HPDE6-E6E7 (cell line): ENCODE measurements around the gene SIK3.
A peak's percentile ranks its signal among the peaks of the same experiment; 100 is the strongest.
"Not testable (repeated sequence)": the region's sequence is repeated elsewhere in the genome, so short reads cannot be mapped to it uniquely, and the experiment has no call there.

ENCODE experiments used
- DNase-seq: peaks from one replicate; pipeline ENCODE4 v3.0.0; 2011; ENCODE audit warnings: missing footprints; ENCODE audit errors: extremely low spot score

The SIK3 gene

DNA sequence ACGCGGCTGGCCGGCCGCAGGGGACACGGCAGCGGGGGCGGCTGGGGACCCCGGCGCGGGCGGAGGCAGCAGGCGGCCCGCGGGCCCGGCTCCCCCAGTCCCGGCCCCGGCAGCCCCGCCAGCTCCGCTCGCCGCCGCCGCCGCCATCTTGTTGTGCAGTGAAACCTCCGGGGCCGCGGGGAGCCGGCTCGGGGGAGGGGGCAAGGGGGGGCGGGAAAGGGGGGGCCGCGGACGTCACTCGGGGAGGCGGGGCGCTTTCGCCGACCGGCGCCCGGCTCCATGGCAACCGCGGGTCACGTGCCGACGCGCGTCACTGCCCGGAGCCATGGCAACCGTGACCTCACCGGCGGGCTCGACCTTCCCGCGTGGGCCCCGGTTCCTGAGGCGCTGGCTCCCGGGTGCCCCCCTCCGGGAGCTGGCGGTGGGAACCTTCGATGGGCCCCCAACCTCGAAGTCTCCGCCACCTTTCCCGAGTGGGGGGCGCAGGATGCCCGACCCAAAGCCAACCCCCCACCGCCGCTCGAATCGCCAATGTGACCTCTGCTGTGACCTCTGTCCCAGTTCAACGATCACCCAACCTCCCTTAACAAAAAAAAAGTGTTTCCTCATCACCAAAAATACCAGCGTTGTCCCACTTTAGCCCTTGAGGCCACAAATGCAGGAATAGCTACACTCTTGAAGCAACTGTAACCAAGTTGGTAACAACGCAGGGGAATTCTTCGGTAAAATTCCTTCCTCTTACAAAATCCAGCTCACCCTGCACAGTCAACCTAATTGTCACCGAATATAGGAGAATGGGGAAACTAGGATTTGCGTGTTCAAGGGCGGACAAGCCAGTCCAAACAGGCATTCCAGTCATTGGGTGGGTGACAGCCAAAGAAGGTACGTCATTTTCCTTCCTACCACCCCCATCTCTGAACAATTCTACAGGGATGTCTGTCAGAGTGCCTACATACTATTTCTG lies at the start of gene SIK3:
Gene SIK3, minus strand, starts transcription at position 160 of the 964 bp plus-strand sequence. Its CDS starts 13 bp downstream, at position 147.
- DNase-seq: peak; percentile 92

GRCh38 chr11:117146521-117146920 lies 48.3 kb upstream of the SIK3 start:
- no peak for DNase-seq

DNA sequence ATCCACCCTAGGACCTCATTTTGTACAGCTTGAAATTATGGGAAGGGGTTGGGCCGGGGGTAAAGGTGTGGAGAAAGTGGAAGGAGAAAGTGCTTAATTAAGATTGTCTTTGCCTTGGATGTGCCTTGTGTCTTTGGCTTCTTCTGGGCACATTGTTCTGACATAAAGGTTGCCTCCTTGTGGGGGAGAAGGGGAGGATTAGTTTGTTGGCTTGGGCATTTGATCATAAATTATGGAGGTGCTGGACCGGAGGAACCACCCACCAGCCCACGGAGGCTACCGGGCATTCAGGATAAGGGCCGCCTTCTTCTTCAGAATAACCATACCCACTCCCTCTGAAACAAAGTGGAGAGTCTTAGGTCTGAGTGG lies 47.1 kb upstream of the SIK3 start:
- peak; percentile 20 for DNase-seq

GRCh38 chr11:117144477-117145392 lies 46.5 kb upstream of the SIK3 start:
- DNase-seq: peak; percentile 84

- DNase-seq: peak; percentile 97
Measured at GRCh38 chr11:117143871-117144476, 45.7 kb upstream of the SIK3 start, which contains the start of gene PAFAH1B2. TSS of gene PAFAH1B2 (plus strand) at chr11:117144287. CDS start at chr11:117152448, 8,161 bp downstream.

DNA sequence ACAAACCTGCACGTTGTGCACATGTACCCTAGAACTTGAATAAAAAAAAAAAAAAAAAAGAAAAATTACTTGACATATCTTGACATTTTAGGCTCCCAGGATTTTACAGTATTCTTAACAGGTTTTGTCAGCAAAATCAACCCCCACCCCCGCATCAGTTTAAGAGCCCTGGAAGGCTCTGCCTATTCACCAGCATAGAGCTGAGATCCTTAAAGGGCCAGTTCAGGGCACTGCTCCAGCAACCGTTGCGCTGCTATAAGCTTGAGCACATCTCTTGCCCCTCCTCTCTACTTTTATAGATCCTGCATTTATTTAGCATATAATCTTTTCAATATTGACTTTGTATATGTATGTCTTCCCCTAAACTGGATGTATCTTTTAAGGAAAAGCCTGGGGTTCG lies 45.2 kb upstream of the SIK3 start:
- DNase-seq: peak; percentile 34

GRCh38 chr11:117137223-117138086 lies 39.2 kb upstream of the SIK3 start:
- not testable (repeated sequence) for DNase-seq

DNA sequence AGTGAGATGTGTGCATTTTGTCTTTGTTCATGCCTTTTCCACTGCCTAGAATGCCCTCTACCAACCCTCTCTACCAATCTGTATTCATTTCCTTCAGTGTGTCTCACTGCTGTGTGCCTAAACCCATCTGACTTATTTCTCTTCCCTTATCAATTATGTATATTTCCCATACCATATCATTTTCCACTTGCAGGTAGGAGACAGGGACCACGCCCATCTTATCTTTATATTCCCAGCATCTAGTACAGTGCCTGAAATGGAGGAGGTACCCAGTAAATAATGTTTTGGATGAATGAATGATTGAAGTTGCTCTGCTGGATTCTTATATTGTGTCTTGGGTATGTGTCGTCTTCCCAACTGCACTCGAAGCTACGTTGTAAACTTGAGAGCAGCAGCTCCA lies 36.8 kb upstream of the SIK3 start:
- not testable (repeated sequence) for DNase-seq

GRCh38 chr11:117134431-117134830 lies 36.2 kb upstream of the SIK3 start:
- no peak for DNase-seq

- DNase-seq: no peak
Measured at GRCh38 chr11:117130879-117131278, 32.7 kb upstream of the SIK3 start.

DNA sequence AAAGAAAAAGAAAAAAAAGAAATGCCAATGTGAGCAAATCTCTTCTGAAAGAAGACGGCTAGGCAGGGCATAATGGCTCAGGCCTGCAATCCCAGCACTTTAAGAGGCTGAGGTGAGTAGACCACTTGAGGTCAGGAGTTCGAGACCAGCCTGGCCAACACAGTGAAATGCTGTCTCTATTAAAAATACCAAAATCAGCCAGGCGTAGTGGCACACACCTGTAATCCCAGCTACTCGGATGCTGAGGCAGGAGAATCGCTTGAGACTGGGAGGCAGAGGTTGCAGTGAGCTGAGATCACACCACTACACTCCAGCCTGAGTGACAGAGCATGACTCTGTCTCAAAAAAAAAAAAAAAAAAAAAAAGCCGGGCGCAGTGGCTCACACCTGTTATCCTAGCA lies 32.2 kb upstream of the SIK3 start:
- not testable (repeated sequence) for DNase-seq

- no peak for DNase-seq
Measured at GRCh38 chr11:117128289-117128688, 30.1 kb upstream of the SIK3 start.

DNA sequence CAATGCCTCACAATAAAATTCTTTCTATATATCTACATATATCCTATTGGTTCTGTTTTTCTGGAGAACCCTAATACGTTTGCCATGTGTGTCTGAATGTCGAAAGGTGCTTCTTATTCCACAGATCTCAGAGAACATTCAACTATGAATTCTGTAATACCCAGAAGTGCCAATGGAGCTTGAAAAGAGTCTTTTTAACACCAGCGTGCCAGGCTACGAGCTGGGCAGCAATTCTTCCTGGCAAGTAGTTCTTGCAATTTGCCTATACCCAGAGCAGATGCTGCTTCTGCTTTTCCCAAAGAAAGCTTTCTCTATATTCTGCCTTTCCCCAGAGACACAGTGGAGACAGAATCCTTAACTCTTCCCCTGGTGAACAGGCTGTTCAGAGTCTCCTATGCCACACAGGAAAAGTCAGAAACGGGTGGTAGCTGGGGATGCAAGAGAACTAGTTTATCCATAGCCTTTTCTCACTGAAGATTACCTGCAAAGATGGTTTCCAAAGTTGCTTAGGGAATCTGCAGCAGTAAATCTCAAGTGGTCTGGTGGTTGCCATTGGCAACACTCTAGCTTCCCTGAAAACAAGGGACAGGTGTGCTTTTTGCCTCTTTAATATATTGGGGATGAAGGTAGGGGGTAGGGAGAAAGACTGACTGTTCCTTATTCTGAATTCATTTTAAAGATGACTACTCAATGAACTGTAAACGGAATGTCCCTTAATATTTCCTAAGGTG lies 29.1 kb upstream of the SIK3 start:
- DNase-seq: no peak

DNA sequence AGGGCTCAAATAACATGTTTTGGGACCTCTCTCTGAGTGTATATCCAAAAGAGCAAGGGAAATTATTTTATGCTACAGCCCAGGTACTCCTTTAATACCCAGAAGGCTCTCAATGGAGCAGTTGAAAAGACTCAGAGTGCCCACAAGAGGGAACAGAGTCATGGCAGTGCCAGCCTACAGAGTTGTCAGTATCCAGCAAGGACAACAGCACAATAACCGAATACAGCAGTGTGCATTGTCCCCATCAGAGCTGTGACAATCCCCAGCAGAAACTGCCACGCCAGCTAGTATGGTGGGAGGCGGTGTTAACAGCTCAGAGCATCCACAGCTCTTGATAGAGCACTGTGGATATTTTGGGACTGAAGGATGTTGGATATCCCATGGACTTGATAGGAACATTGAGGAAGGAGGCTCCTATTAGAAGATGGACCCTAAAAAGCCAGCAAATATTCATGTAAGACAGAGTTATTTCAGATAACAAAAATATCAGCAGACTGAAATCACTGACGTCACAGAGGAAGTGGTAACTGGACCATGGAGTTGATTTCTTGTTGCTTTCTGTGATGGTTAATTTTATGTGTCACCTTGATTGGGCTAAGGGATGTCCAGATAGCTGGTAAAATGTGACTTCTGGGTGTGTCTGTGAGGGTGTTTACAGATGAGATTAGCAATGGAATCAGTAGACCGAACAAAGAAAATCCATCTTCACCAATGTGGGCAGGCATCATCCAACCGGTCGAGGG lies 28.2 kb upstream of the SIK3 start:
- no peak for DNase-seq

- no peak for DNase-seq
Measured at GRCh38 chr11:117122556-117122955, 24.3 kb upstream of the SIK3 start.

DNA sequence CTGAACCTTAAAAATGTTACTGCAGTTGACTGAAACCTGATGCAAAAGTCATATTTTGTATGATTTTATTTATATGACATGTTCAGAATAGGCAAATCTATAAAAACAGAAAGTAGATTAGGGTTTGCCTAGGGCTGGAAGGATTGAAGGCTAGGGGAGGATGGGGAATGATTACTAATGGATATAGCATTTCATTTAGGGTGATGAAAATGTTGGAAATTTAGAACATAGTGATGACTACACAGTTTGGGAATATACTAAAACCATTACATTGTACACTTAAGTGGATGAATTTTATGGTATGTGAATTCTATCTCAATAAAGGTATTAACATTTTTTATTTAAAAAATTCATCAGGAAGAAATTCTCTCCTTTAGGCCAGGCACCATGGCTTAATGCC lies 22.9 kb upstream of the SIK3 start:
- DNase-seq: no peak

GRCh38 chr11:117117681-117118080 lies 19.5 kb upstream of the SIK3 start:
- no peak for DNase-seq

DNA sequence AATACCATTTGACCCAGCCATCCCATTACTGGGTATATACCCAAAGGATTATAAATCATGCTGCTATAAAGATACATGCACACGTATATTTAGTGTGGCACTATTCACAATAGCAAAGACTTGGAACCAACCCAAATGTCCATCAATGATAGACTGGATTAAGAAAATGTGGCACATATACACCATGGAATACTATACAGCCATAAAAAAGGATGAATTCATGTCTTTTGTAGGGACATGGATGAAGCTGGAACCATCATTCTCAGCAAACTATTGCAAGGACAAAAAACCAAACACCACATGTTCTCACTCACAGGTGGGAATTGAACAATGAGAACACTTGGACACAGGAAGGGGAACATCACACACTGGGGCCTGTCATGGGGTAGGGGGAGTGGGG lies 14.7 kb upstream of the SIK3 start:
- DNase-seq: not testable (repeated sequence)

GRCh38 chr11:117112497-117112896 lies 14.3 kb upstream of the SIK3 start:
- DNase-seq: not testable (repeated sequence)
